ENCODE measurements around the gene CAMTA1. TPM values are rescaled to one million over a fixed set of nuclear protein-coding genes. Genes with fewer than 3 reads are reported as not detected.

The CAMTA1 gene
- polyA plus RNA-seq, 1 of the 3 experiments (the other 2 are of a cell fraction), result 63.1 TPM

DNA sequence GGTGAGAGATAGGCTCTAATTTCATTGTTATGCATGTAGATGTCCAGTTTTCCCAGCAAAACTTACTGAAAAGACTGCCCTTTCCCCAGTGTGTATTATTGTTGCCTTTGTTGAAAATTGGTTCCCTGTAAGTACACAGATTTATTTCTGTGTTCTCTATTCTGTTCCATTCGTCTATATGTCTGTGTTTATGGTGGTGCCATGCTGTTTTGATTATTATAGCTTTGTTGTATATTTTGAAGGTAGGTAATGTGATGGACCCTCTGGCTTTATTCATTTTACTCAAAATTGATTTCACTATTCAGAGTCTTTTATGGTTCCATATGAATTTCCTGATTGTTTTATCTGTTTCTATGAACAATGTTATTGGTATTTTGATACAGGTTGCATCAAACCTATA, 610.0 kb downstream of the CAMTA1 start:
- Histone ChIP-seq H3K4me1 (ENCODE audit: control insufficient read depth in 1 of 2, insufficient read depth in 2 of 2, low read depth in 1 of 2, low read length in 1 of 2) (no peaks in the 10 kb centered on the region), H4K20me1 (ENCODE audit: insufficient read depth) (no peaks in the 10 kb centered on the region), H3K79me2 (ENCODE audit: insufficient read depth) (no peaks in the 10 kb centered on the region), H3K9me2 (no peaks in the 10 kb centered on the region), H3K27ac (ENCODE audit: low read depth in 2 of 2, low read length in 1 of 2) (no peak overlapping the region), H3K4me2 (no peak overlapping the region), H2AFZ (ENCODE audit: low read depth) (no peak overlapping the region), H3K4me3 (ENCODE audit: low read depth in 2 of 2, low read length in 1 of 2) (no peak overlapping the region), H3K9me3 (peaks cover 9% of the 10 kb centered on the region; the same call in 1 of the 2 replicates), H3K27me3 (ENCODE audit: insufficient read depth) (no peaks in the 10 kb centered on the region), H3K9ac (no peak overlapping the region), H3F3A (replicated peaks; ENCODE audit: insufficient read depth) (no peaks in the 10 kb centered on the region), H3K36me3 (replicated peaks in 1 of 2; ENCODE audit: control insufficient read depth in 1 of 2, insufficient read depth in 2 of 2, low read length in 1 of 2) (no peaks in the 10 kb centered on the region)
- DNase-seq, result no peak
- POLR2A ChIA-PET, result no interaction called here
- CTCF ChIA-PET, result interaction anchor here (0.9 kb wide), 2 partner anchors 15 to 527 kb away, joined by 3 to 4 read pairs; no protein-coding TSS in a partner anchor
- TF ChIP-seq POLR2AphosphoS5 (IDR thresholded peaks at IDR 0.05; ENCODE audit: low read depth, low read length), result no peak
- no peak for TF ChIP-seq TAF1 (IDR thresholded peaks at IDR 0.05; ENCODE audit: borderline replicate concordance, low read depth, low read length)
- no peak for TF ChIP-seq RAD21 (IDR thresholded peaks at IDR 0.05; ENCODE audit: low read length)
- TF ChIP-seq, protein P1, sequence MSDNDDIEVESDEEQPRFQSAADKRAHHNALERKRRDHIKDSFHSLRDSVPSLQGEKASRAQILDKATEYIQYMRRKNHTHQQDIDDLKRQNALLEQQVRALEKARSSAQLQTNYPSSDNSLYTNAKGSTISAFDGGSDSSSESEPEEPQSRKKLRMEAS (IDR thresholded peaks at IDR 0.05; ENCODE audit: low read depth), result no peak
- TF ChIP-seq, protein P2, sequence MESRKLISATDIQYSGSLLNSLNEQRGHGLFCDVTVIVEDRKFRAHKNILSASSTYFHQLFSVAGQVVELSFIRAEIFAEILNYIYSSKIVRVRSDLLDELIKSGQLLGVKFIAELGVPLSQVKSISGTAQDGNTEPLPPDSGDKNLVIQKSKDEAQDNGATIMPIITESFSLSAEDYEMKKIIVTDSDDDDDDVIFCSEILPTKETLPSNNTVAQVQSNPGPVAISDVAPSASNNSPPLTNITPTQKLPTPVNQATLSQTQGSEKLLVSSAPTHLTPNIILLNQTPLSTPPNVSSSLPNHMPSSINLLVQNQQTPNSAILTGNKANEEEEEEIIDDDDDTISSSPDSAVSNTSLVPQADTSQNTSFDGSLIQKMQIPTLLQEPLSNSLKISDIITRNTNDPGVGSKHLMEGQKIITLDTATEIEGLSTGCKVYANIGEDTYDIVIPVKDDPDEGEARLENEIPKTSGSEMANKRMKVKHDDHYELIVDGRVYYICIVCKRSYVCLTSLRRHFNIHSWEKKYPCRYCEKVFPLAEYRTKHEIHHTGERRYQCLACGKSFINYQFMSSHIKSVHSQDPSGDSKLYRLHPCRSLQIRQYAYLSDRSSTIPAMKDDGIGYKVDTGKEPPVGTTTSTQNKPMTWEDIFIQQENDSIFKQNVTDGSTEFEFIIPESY (IDR thresholded peaks at IDR 0.05; ENCODE audit: borderline replicate concordance, low read depth), result no peak
- TF ChIP-seq RXRA (IDR thresholded peaks at IDR 0.05; ENCODE audit: borderline replicate concordance, low read depth), result no peak
- no peak for TF ChIP-seq TCF12 (IDR thresholded peaks at IDR 0.05)
- no peak for TF ChIP-seq TEAD4 (IDR thresholded peaks at IDR 0.05; ENCODE audit: borderline replicate concordance, insufficient read depth)
- TF ChIP-seq EP300 (IDR thresholded peaks at IDR 0.05; ENCODE audit: borderline replicate concordance in 1 of 2, low read depth in 1 of 2, low read length in 1 of 2), result no peak
- no peak for TF ChIP-seq ELF1 (IDR thresholded peaks at IDR 0.05)
- TF ChIP-seq GATA2 (CRISPR knock-in tag; IDR thresholded peaks at IDR 0.05), result no peak
- TF ChIP-seq, protein P3, sequence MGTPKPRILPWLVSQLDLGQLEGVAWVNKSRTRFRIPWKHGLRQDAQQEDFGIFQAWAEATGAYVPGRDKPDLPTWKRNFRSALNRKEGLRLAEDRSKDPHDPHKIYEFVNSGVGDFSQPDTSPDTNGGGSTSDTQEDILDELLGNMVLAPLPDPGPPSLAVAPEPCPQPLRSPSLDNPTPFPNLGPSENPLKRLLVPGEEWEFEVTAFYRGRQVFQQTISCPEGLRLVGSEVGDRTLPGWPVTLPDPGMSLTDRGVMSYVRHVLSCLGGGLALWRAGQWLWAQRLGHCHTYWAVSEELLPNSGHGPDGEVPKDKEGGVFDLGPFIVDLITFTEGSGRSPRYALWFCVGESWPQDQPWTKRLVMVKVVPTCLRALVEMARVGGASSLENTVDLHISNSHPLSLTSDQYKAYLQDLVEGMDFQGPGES (IDR thresholded peaks at IDR 0.05; ENCODE audit: low read depth, low read length), result no peak
- no peak for TF ChIP-seq MXI1 (IDR thresholded peaks at IDR 0.05; ENCODE audit: low read depth, low read length)
- TF ChIP-seq RFX5 (IDR thresholded peaks at IDR 0.05; ENCODE audit: low read length), result no peak
- no peak for TF ChIP-seq SIN3A (IDR thresholded peaks at IDR 0.05; ENCODE audit: borderline replicate concordance, low read depth, low read length)
- TF ChIP-seq, protein P4, sequence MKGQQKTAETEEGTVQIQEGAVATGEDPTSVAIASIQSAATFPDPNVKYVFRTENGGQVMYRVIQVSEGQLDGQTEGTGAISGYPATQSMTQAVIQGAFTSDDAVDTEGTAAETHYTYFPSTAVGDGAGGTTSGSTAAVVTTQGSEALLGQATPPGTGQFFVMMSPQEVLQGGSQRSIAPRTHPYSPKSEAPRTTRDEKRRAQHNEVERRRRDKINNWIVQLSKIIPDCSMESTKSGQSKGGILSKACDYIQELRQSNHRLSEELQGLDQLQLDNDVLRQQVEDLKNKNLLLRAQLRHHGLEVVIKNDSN (IDR thresholded peaks at IDR 0.05; ENCODE audit: borderline replicate concordance, low read depth), result no peak
- TF ChIP-seq, protein P5, sequence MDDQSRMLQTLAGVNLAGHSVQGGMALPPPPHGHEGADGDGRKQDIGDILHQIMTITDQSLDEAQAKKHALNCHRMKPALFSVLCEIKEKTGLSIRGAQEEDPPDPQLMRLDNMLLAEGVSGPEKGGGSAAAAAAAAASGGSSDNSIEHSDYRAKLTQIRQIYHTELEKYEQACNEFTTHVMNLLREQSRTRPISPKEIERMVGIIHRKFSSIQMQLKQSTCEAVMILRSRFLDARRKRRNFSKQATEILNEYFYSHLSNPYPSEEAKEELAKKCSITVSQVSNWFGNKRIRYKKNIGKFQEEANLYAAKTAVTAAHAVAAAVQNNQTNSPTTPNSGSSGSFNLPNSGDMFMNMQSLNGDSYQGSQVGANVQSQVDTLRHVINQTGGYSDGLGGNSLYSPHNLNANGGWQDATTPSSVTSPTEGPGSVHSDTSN (IDR thresholded peaks at IDR 0.05), result no peak
- 33% methylated on average over 1 of the region's 1 CpG for WGBS (ENCODE audit: low lambda C conversion rate)
